HG02610 (cell line): ENCODE data around the gene LYPD5.

Source experiments
- ATAC-seq: cut with Tn5 transposase; IDR thresholded peaks from one replicate; pipeline ENCODE4 v1.9.1; 2021; ENCODE audit warnings: mild to moderate bottlenecking, moderate library complexity; ENCODE audit not compliant: unreplicated experiment

The LYPD5 gene

DNA sequence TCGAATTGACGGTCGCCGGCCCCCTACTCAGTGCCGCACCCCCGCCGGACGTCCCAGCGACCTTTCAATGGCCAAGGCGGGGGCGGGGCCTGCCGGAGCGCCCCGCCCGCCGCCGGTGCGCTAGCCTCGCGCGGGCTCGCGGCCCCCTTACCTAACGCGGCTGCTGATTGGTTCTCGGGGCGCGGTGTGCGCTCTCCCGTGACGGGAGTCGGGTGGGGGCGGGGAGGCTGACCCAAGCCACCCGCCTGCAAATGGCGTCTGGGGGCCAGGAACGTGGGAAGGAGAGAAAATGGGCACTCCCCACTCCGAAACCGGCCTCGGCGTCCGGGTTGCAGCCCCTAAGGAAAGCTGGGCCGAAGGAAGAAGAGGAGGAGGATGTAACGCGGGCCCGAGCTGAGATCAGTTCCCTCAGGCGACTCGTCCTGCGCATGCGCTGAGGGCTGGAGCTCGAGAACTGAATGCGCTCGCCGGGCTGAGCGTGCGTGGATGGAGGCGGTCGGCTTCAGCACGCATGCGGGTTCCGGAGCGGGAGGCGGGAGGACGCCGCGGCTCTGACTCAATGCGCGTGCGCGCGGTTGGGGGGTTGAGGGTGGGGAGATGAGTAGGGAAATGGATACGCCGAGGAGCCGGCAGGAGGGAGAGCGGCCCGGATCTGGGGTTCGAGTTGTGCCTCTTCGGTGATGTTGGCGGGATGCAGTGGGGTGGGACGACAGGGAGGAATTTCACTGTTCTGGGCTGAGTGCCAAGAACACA lies 47.6 kb downstream of the LYPD5 start, which contains the start of gene SMG9:
Gene SMG9, minus strand, starts transcription at position 460 of the 753 bp plus-strand sequence. CDS start 4,221 bp downstream, outside the sequence.
- peak; percentile 50 for ATAC-seq

DNA sequence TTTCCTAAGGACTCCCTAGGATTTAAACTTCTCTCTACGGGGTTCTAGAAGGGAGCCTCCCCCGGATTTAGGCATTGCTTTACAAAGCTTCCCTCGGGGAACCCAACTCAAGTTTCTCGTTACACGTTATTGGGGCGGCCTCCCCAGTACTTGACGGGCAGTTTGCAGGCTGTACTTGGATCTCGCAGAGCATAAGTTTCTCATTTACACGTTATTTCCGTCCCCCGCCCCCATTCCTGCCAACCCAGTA lies 48.1 kb downstream of the LYPD5 start:
- no peak for ATAC-seq

DNA sequence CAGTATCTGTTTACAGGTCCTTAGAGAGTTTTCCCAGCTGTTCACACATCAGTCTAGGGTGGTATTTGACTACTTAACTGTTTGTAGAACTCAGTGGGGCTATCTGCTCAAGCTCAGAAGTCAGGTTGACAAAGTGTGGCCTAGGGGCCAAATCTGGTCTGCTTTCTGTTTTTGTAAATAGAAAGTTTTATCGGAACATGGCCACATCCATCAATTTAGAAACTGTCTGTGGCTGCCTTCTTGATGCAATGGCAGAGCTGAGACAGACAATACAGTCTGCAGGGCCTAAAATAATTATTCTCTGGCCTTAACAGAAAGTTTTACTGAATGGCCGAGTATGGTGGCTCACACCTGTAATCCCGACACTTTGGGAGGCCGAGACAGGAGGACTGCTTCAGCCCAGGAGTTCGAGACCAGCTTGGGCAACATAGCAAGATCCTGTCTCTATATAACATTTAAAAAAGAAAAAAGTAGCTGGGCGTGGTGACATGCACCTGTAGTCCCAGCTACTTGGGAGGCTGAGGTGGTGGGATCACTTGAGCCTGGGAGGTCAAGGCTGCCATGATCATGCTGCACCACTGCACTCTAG lies 49.9 kb downstream of the LYPD5 start:
- no peak for ATAC-seq

DNA sequence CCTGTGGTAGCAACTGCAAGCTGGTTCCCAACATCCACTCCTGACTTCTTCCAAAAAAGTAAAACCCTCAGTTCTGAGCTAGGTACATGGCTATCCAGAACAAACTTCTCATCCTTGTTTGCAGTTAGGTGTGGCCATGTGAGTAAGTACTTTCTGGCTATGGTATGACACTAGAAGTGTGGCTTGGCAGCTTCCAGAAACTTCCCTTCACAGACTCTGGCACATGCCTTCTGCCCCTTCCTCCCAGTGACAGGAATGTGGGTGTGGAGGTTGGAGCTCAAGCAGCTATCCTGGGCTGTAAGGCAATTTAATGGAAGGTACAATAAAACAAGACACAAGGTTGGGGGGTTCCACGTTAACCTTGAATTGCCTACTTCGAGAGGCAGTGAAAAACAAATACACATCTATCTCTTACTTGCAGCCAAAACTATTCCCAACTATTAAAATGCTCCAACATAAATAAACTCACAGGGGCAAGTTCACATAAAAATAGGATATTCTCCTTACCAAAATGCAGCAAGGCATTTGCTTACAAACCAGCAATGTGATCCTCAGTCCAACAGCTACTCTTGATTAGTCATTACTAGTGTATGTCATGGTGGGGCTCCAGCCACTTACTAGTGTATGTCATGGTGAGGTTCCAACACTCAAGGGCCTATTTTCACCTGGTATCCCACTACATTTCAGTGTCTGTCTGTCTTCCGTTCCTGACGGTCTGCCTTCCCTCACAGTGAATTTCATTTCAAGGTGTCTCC lies 50.6 kb downstream of the LYPD5 start:
- ATAC-seq = no peak

DNA sequence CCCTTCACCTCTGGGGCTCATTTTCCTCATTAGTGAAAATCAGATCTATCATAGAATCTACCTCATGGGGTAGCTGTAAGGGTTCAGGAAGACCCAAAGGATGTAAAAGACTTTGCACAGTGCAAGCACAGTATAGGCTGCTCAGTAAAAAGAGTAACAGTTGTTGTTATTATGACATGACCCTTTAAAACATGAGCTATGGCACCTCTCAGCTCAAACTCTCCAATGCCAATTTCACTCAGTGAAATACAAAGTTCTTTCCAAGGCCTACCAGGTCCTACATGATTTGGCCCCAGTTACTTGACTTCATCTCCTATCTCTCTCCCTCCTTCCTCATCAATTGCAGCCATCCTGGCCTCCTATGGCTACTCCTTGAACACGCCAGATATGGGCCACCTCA lies 52.3 kb downstream of the LYPD5 start:
- ATAC-seq = no peak

DNA sequence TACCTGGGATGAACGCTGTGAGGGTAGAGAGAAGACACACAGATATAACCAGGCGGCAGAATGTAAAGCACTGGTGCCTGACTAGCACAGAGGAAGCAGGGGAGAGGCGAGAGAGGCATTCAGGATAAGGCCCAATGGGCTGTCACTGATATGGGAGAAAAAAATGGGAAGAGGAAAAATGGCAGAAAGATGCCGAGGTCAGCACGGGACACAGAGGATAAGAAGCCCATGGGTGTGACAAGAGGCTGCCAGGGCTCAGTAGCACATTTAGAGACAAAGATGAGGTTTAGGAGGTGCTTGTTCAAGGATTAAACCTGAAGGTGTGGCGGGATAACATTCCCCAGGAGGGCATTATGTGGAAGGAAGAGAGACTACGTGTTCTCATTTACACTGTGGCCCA lies 53.1 kb downstream of the LYPD5 start:
- ATAC-seq = no peak

DNA sequence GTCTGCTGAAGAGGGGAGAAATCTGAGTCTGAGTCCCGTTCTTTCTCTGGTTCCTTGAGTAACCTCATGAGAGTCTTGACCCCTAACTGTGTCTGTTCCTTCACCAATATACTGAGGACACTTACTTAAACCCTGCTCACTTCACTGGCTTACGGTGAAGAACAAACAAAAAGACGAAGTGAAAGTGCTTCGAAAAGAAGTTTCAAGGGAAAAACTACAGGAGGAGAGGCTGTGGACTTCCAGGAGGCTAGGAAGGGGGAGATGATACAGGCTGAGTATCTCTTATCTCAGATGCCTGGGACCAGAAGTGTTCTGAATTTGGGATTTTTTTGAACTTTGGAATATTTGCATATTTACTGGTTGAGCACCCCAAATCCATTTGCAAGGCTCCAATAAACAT lies 53.6 kb downstream of the LYPD5 start:
- ATAC-seq = no peak

DNA sequence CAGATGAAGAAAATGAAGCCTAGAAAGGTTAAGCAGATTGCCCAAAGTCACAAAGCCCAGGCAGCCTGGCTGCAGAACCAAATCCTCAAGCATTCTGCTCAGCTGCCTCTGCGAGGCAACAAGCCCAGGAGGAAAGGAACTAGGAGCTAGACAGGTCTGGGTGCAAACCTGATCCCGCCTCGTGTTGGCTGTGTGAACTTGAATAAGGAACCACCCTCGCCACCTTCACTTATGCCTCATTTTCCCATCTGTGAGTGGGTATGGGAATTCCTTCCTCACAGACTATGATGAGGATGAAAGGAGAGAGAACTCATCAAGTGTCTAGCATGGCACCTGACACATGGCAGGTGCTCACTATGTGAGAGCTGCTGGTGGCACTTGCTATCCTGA lies 54.0 kb downstream of the LYPD5 start:
- no peak for ATAC-seq

DNA sequence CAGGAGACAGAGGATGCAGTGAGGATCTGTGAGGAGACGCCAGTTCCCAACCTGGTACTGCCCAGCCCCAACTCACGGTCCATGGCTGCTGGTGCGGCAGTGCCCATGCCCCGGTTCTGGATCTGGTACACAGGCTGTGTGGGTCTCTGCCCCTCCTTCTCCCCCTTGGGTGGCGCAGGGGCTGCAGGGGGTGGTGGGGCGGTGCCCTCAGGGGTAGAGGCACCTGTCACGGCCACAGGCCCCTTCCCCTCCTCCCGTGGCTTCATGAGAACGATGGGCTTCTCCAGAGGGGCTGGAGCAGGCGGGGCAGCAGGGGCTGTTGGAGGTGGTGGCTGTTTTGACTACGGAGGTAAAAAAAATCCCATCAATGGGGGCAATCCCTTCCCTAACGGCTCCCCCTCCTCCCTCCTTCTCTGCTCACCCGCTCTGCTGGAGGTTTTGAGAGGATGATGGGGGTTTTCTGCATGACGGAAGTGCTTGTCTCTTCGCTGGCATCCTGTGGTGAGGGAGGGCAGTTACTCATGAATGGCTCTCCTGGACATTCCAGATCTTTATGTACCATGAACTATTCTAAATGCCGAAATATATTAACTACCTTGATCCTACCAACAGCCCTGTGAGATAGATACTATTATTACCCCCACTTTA lies 54.6 kb downstream of the LYPD5 start:
- ATAC-seq = no peak
